HG03103 (cell line): ENCODE results near the gene SLC25A13.
"Not testable (repeated sequence)": the region's sequence is repeated elsewhere in the genome, so short reads cannot be mapped to it uniquely, and the experiment has no call there.

Experiments used
- ATAC-seq: cut with Tn5 transposase; IDR thresholded peaks from one replicate; pipeline ENCODE4 v1.9.1; 2021; ENCODE audit warnings: low read depth; ENCODE audit not compliant: unreplicated experiment

The SLC25A13 gene, protein sequence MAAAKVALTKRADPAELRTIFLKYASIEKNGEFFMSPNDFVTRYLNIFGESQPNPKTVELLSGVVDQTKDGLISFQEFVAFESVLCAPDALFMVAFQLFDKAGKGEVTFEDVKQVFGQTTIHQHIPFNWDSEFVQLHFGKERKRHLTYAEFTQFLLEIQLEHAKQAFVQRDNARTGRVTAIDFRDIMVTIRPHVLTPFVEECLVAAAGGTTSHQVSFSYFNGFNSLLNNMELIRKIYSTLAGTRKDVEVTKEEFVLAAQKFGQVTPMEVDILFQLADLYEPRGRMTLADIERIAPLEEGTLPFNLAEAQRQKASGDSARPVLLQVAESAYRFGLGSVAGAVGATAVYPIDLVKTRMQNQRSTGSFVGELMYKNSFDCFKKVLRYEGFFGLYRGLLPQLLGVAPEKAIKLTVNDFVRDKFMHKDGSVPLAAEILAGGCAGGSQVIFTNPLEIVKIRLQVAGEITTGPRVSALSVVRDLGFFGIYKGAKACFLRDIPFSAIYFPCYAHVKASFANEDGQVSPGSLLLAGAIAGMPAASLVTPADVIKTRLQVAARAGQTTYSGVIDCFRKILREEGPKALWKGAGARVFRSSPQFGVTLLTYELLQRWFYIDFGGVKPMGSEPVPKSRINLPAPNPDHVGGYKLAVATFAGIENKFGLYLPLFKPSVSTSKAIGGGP

DNA sequence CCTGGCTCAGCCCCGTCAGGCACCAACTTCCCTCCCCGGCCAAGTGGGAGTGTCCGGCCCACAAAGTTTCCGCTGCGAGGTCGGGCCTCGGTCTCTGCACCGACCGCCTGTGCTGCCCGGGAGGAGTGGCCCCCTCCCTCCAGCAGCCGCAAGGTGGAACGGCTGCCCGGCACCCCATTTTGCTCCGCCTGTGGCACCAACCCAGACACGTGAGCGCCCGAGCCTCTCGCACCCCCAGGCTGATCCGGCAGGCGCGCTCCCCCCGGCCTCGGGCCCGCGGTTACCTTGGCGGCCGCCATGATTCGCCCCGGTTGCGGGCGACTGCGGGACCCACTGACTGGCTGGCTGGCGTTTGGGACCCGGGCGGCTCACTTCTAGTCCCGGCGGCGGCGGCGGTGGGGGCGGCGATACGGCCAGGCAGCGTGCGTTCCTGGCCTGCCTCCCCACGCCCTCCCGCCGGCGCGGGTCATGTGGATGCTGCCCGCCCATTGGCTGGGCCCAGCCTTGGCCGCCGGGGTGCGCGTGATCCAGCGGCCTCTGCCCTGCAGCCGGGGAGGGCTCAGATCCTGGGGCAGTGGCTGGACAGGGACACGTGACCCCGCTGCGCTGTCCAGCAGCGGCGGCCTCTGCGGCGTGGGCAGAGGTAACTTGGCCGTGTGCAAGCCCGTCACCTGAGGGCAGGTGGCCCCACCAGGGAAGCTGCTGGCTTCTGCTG, at the start of gene SLC25A13:
Gene SLC25A13 (minus strand): TSS at position 441 of the 715 bp plus-strand sequence. CDS start 142 bp downstream, at position 299.
- peak; percentile 72 for ATAC-seq

DNA sequence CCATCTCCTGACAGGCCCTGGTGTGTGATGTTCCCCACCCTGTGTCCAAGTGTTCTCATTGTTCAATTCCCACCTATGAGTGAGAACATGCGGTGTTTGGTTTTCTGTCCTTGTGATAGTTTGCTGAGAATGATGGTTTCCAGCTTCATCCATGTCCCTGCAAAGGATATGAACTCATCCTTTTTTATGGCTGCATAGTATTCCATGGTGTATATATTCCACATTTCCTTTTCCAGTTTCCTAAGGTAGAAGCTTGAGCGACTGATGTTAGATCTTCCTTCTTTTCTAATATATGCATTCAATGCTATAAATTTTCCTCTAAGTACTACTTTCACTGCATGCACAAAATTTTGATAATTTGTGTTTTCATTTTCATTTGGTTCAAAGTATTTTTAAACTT, 44.0 kb upstream of the SLC25A13 start:
- ATAC-seq = not testable (repeated sequence)

DNA sequence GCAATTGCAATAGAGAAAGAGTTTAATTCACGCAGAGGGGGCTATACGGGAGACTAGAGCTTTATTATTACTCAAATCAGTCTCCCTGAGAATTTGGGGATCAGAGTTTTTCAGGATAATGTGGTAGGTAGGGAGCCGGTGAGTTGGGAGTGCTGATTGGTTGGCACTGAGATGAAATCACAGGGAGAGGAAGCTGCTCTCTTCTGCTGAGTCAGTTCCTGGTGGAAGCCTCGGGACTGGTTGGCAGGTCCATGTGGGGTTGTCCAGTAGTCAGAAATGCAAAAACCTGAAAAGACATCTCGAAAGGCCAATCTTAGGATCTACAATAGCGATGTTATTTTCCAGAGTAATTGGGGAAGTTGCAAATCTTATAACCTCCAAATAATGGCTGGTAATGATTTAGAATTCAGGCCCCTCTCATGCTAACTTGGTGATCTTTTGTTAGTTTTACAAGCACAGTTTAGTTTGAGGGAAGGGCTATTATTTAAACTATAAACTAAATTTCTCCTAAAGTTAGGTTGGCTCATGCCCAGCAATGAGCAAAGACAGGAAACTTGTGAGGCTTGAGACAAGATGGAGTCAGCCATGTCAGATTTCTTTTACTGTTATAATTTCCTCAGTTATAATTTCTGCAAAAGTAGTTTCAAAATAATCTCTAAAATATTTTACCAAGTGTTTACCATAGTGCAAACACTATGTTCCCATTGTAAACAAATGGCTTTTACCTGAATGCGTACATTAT, 39.4 kb upstream of the SLC25A13 start:
- ATAC-seq = no peak

DNA sequence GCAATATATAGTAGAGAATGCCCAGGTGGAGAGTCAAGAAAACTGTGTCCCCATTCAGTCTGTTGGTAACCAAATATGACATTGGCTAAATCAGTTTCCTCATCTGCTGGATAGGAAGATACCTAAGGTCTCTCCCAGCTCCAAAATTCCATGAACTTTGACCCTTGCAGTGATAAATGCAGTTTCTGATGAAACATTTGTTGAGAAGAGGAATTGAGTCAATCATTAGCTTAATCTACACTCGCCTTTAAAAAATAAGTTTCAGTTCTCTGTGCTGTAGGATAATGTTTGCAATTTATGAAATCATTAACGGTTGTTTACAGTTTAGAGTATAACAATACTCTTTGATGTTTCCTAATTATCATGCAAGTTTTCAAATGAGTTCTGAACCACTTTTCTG, 38.0 kb upstream of the SLC25A13 start:
- no peak for ATAC-seq

GRCh38 chr7:96358236-96358971, 36.5 kb upstream of the SLC25A13 start:
- not testable (repeated sequence) for ATAC-seq

- no peak for ATAC-seq
Measured at GRCh38 chr7:96355990-96356506, 34.1 kb upstream of the SLC25A13 start.

DNA sequence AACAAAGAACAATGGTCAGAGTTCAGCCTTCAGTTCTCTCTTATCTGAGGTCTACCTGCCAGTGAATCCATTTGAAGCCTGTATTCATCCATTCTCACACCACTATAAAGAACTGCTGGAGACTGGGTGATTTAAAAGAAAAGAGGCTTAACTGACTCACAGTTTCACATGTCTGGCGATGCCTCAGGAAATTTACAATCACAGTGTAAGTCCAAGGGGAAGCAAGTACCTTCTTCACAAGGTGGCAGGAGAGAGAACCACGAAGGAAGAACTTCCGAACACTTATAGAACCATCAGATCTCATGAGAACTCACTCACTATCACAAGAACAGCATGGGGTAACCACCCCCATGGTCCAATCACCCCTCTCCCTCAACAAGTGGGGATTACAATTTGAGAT, 33.0 kb upstream of the SLC25A13 start:
- no peak for ATAC-seq

- no peak for ATAC-seq
Measured at GRCh38 chr7:96349572-96349971, 27.7 kb upstream of the SLC25A13 start.

- no peak for ATAC-seq
Measured at GRCh38 chr7:96347471-96347870, 25.6 kb upstream of the SLC25A13 start.

- ATAC-seq = no peak
Measured at GRCh38 chr7:96346293-96346953, 24.5 kb upstream of the SLC25A13 start.

DNA sequence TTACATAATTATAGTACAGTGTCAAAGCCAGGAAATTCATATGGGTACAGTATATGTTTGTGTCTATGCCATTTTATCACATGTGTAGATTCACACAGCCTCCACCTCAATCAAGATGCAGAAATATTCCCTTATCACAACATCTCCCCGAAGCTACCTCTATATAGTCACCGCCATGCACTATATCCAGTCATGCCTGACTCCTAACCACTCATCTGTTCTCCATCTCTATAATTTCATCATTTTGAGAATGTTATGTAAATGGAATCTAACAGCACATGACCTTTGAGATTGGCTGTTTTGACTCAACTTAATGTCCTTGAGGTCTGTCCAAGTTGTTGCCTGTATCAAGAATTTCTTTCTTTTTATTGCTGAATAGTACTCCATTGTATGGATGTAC, 22.3 kb upstream of the SLC25A13 start:
- ATAC-seq = no peak

DNA sequence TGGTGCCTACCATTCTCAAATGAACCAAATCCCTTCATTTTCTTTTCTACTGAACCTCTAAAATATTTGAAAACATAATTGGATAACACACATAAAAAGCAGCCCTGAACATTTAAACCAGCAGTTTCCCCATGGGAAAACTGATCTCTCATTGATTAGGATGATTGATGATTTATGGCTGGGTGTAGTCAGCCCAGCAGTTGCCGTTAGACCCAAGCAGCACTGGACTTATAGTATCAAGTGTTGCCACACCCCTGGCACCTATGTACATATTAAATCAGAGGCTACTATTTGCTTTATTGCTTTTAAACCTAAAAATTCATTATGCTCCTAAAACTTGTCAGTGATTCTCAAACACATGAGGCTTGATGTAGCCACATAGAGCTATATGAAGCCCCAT, 20.2 kb upstream of the SLC25A13 start:
- no peak for ATAC-seq

GRCh38 chr7:96337519-96337918, 15.6 kb upstream of the SLC25A13 start:
- no peak for ATAC-seq

DNA sequence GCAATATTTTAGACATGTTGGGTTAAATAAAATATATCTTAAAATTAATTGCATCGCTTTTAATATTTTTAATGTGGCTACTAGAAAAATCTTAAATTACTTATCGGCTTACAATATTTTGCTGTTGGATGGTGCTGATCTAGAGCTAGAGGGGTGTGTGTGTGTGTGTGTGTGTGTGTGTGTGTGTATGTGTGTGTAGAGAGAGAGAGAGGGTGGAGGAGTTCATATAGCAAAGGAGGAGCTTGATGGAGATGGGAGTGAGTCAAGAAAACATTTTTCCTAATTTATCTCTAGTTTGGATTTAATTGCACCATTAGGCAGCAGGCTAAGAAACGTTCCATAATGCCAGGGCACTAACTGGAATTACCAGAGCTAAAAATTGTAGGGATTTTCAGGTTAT, 10.4 kb upstream of the SLC25A13 start:
- no peak for ATAC-seq

DNA sequence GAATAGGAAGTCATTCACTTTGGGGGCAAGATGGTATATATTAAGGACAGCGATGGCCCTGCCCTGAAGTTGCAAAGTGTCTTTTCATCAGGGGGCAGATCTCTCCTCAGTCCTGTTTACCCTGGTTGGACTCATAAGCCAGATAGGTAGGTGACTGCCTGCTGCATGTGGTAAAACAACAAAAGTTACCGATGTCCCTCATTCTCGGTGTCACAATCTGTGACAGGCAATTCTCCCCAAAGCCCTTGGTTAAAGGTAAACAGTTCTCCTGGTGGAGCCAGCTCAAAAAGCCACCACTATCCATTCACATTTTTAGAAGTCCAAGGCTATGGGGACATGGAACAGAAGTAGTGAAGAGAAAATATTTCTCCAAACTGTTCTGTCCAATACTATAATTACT, 9.9 kb upstream of the SLC25A13 start:
- ATAC-seq = no peak

DNA sequence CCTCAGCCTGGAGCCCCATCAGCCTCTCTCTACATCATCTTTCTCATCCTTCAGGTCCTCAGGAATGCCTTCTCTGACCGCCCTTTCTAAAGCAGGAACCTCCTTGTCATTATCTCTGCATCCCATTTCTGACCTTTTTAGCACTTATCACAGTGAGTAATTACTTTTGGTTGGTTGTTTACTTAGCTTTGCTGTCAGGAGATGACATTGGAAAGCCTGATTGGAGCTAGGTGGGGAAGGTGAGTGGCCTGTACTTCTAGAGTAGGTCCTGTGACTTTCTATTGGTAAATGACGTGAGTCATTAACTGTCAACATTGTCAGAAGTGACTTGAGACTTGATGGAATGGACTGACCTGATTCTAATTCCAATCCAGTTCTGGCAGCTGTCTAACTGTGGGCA, 9.3 kb upstream of the SLC25A13 start:
- ATAC-seq = no peak

- ATAC-seq = no peak
Measured at GRCh38 chr7:96330193-96330592, 8.3 kb upstream of the SLC25A13 start.

GRCh38 chr7:96329241-96329640, 7.3 kb upstream of the SLC25A13 start:
- no peak for ATAC-seq

GRCh38 chr7:96328016-96328415, 6.1 kb upstream of the SLC25A13 start:
- no peak for ATAC-seq
